OCI-LY3 (cell line): Measurements from ENCODE around the gene ZP1.

Experiments
- H2AFZ ChIP-seq: fragments of 200-600, 300-600 bp; shearing (Covaris generic); 2 replicates; pipeline ENCODE4 v1.6.0; 2014; ENCODE audit warnings: antibody characterized with exemption, low read depth, low read length
- H3K27ac ChIP-seq: fragments of 200-600, 300-600 bp; sonication (generic); 2 replicates; pipeline ENCODE4 v1.5.1; 2014; ENCODE audit warnings: mild to moderate bottlenecking, low read length, moderate library complexity, mixed read lengths
- H3K27me3 ChIP-seq: fragments of 200-600, 300-600 bp; sonication (generic); 2 replicates; pipeline ENCODE4 v1.6.1; 2014; ENCODE audit warnings: low read depth, low read length, mixed read lengths
- H3K36me3 ChIP-seq: fragments of 200-600, 300-600 bp; sonication (generic); replicated peaks from 2 replicates; pipeline ENCODE3; 2014; ENCODE audit warnings: low read depth, low read length, mixed read lengths
- H3K4me1 ChIP-seq: fragments of 300-600, 200-600 bp; sonication (generic); 2 replicates; pipeline ENCODE4 v1.6.1; 2014; ENCODE audit warnings: low read length, mixed read lengths
- H3K4me2 ChIP-seq: fragments of 200-600, 300-600 bp; sonication (generic); 2 replicates; pipeline ENCODE4 v1.6.1; 2014; ENCODE audit warnings: low read length, mixed read lengths
- H3K4me3 ChIP-seq: fragments of 300-600, 200-600 bp; sonication (generic); 2 replicates; pipeline ENCODE4 v1.5.1; 2014; ENCODE audit warnings: antibody characterized with exemption, mild to moderate bottlenecking, low read length, moderate library complexity
- H3K79me2 ChIP-seq: fragments of 300-600, 200-600 bp; shearing (Covaris generic); 2 replicates; pipeline ENCODE4 v1.6.1; 2014; ENCODE audit warnings: mild to moderate bottlenecking, low read length, mixed read lengths
- H3K9ac ChIP-seq: fragments of 300-600, 200-600 bp; shearing (Covaris generic); 2 replicates; pipeline ENCODE4 v1.6.0; 2014; ENCODE audit warnings: mild to moderate bottlenecking, low read length, moderate library complexity
- H3K9me3 ChIP-seq: fragments of 200-600, 300-600 bp; shearing (Covaris generic); 2 replicates; pipeline ENCODE4 v1.6.1; 2014; ENCODE audit warnings: low read length, mixed read lengths; ENCODE audit not compliant: insufficient read depth
- H4K20me1 ChIP-seq: fragments of 200-600, 300-600 bp; sonication (generic); 2 replicates; pipeline ENCODE4 v1.6.1; 2016; ENCODE audit warnings: low read length, mixed read lengths; ENCODE audit not compliant: insufficient read depth
- EZH2phosphoT487 ChIP-seq: fragments of 200-600 bp; shearing (Covaris generic); IDR thresholded peaks from 2 replicates; pipeline ENCODE4 v1.6.1; 2018; ENCODE audit warnings: antibody characterized with exemption, mixed run types, low read depth
- TF ChIP-seq, protein P1 (sequence below): fragments of 200-600, 300-600 bp; sonication (generic); IDR thresholded peaks from 2 replicates; pipeline ENCODE4 v1.5.1; 2014; ENCODE audit warnings: antibody characterized with exemption, low read length, low read depth

The ZP1 gene

DNA sequence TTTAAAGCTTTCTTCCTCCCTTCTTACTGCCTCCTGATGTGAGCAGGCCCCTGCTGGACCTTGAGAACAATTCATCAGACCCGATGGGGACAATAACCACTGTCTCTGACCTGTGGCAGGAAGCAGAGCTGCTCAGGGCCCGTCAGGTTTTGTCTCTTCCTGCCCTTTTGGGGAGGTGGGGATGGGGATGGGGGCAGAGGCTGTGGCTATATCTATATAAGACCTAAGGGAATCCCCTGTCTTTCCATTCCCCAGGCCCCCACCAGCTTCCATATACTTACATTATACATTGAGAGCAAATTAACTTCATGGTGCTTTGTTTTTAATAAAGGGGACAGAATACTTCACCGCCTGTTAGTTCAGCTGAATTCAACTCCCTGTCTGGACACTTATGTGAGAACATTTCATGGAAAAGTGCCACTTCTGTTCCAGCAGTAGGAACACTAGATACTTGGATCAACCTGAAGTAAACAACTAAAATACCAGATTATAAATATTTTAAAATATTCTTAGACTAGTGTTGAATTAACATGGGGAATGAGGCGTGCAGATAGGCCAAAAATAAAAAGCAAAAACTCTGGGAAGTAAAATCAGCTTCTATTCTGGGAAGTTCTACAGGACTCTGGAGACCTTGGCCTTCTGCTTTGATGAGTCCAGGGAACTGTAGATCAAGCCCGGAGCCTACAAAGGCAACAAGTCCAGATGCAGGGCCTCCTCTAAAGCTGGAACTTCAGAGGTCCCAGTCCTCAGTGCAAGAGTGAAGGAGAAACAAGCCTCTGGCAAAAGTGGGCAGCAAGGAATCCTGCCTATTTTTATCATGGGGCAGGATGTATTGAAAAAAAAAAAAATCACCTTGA is 11.1 kb downstream of the ZP1 start:
- peaks cover 21% of the 10 kb centered on the region for H3K36me3 ChIP-seq
- no peaks in the 10 kb centered on the region for H3K27me3 ChIP-seq
- H3K4me3 ChIP-seq: no peak overlapping the region

DNA sequence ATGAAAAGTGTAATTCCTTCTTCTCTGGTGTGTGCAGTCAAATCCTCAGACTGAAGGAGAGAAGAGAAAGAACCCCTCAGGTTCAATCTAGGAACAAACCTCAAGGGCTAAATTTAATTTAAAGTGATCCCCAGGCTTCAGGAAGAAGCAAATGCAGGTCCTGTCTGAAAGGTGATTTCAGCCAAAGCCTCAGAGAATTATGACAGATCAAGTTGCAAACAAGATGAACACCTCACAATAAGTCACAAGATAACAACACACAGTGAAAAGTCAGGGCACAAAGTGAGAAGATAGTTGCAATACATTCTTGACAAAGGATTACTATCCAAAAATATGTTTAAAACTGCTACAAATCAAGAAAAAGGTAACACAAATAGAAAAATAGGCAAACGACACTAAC is 11.8 kb downstream of the ZP1 start:
- H3K36me3 ChIP-seq: peaks cover 21% of the 10 kb centered on the region

More for the DNA sequence above, 11.1 kb downstream of the ZP1 start:
- no peak for TF ChIP-seq EZH2phosphoT487
- TF ChIP-seq, protein P1, sequence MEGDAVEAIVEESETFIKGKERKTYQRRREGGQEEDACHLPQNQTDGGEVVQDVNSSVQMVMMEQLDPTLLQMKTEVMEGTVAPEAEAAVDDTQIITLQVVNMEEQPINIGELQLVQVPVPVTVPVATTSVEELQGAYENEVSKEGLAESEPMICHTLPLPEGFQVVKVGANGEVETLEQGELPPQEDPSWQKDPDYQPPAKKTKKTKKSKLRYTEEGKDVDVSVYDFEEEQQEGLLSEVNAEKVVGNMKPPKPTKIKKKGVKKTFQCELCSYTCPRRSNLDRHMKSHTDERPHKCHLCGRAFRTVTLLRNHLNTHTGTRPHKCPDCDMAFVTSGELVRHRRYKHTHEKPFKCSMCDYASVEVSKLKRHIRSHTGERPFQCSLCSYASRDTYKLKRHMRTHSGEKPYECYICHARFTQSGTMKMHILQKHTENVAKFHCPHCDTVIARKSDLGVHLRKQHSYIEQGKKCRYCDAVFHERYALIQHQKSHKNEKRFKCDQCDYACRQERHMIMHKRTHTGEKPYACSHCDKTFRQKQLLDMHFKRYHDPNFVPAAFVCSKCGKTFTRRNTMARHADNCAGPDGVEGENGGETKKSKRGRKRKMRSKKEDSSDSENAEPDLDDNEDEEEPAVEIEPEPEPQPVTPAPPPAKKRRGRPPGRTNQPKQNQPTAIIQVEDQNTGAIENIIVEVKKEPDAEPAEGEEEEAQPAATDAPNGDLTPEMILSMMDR: no peak
- Histone ChIP-seq H3K9me3 (no peaks in the 10 kb centered on the region), H2AFZ (no peak overlapping the region), H3K4me1 (no peaks in the 10 kb centered on the region), H3K4me2 (no peak overlapping the region), H4K20me1 (no peaks in the 10 kb centered on the region), H3K9ac (no peak overlapping the region), H3K27ac (no peak overlapping the region), H3K79me2 (no peaks in the 10 kb centered on the region)

DNA sequence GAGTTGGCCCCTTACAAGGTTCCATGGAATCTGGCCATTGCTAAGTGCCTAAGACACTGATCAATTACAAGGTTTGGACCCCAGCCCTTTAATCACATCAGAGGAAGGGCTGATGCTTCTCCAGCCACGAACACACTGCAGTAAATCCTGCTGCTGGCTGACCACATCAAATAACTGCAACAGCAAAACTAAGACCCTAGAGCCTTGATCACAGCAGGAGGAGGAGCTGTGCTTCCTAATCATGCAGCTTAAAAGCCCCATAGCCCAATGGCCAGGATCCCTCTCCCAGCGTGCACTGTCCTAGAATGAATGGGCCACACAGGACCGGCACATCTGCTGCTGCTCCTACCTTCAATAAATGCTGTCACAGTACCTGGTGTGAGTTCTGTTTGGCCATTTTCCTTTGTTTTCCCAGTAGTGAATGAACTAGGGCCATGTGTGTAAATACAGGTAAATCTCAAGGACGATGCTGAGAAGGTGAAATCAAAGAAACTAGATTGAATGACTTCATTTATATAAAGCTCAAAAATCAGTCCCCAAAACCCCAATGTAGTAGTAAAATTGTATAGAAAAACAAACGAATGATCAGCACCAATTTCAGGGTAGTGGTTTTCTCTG is 12.7 kb downstream of the ZP1 start:
- no peak overlapping the region for H2AFZ ChIP-seq
- H3K9me3 ChIP-seq: no peaks in the 10 kb centered on the region
- peaks cover 21% of the 10 kb centered on the region for H3K36me3 ChIP-seq
- H3K27me3 ChIP-seq: no peaks in the 10 kb centered on the region
- no peaks in the 10 kb centered on the region for H3K4me1 ChIP-seq
- TF ChIP-seq, protein P1: no peak
- no peak for TF ChIP-seq EZH2phosphoT487
- no peak overlapping the region for H3K4me2 ChIP-seq
- H3K79me2 ChIP-seq: no peaks in the 10 kb centered on the region
- H3K9ac ChIP-seq: no peak overlapping the region
- no peak overlapping the region for H3K4me3 ChIP-seq
- no peak overlapping the region for H3K27ac ChIP-seq
- no peaks in the 10 kb centered on the region for H4K20me1 ChIP-seq

More for the DNA sequence above, 11.8 kb downstream of the ZP1 start:
- H3K4me2 ChIP-seq: no peak overlapping the region
- H3K4me3 ChIP-seq: no peak overlapping the region
- H2AFZ ChIP-seq: no peak overlapping the region
- no peaks in the 10 kb centered on the region for H3K27me3 ChIP-seq
- TF ChIP-seq EZH2phosphoT487: no peak
- TF ChIP-seq, protein P1: no peak
- H3K9ac ChIP-seq: no peak overlapping the region
- H4K20me1 ChIP-seq: no peaks in the 10 kb centered on the region
- no peaks in the 10 kb centered on the region for H3K9me3 ChIP-seq
- no peaks in the 10 kb centered on the region for H3K79me2 ChIP-seq
- no peak overlapping the region for H3K27ac ChIP-seq
- no peaks in the 10 kb centered on the region for H3K4me1 ChIP-seq

DNA sequence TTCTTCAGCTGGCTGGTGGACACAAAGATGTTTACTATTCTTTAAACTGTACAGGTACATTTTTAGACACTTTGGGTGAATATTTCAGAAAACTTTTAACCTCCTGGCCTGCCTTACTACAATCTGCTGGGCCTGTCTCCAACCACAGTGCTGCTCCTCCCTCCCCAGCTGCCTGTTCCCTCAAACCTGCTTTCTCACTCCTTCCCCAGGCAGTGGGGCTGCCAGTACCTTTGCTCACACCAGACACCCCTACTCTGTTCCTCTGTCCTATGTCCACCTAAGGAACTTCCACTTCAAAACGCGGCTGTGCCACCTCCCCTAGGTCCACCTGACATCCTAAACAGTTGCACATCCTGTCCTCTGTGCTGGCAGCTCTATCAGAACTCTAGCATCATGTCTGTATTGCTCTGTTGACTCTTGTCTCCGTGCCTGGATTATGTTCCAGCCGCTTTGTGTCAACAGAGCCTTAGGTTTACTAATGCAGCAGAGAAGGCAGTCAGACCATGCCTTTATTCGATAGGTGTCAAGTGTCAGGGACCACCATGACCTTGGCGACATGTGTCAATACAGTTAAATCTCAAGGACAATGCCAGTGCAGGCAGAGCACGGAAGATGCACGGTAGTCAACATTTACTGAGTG is 13.4 kb downstream of the ZP1 start:
- no peak overlapping the region for H3K27ac ChIP-seq
- H3K36me3 ChIP-seq: peaks cover 17% of the 10 kb centered on the region
- H3K9me3 ChIP-seq: no peaks in the 10 kb centered on the region
- no peak overlapping the region for H2AFZ ChIP-seq
- H3K4me2 ChIP-seq: no peak overlapping the region
- no peaks in the 10 kb centered on the region for H3K4me1 ChIP-seq
- no peaks in the 10 kb centered on the region for H4K20me1 ChIP-seq
- no peaks in the 10 kb centered on the region for H3K79me2 ChIP-seq
- no peak overlapping the region for H3K4me3 ChIP-seq
- TF ChIP-seq, protein P1: no peak
- TF ChIP-seq EZH2phosphoT487: no peak
- H3K9ac ChIP-seq: no peak overlapping the region
- no peaks in the 10 kb centered on the region for H3K27me3 ChIP-seq
